ENCODE results near the gene XPO6.

XPO6 gene

DNA sequence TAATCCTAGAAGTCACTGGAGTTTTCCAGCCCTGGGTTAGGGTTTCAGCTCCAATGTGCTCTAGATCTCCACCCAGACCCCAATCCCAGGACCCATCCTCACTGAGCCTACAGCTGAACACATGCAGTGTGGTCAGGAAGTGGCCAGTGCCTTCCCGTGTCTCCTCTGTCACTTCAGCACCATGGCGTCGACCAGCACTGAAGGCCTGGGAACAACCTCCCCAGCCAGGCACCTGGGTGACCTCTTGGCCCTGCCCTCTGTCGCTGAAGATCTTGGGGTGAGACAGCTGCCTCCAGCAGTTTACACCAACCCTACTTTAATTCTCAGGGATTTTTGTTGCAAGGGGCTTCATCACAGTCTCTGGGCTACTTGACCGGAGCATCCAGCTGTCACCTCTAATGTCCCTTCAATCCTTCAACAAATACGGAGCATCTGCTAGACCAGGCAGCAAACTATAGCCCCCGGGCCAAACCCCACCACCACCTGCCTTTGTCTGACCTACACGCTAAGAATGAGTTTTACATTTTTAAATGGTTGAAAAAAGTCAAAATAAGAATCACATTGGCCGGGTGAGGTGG lies 130.3 kb downstream of the XPO6 start:
- Histone ChIP-seq H3K27me3 (no peaks in the 10 kb centered on the region), H4K20me1 (no peaks in the 10 kb centered on the region), H3K36me3 (no peaks in the 10 kb centered on the region), H3K4me1 (peaks cover 9% of the 10 kb centered on the region), H3K4me2 (no peak overlapping the region), H3K4me3 (no peak overlapping the region), H3K27ac (no peak overlapping the region), H3K9me3 (no peaks in the 10 kb centered on the region), H3K9ac (no peak overlapping the region)
- TF ChIP-seq Cebpa-rat (IDR thresholded peaks at IDR 0.05) = no peak

DNA sequence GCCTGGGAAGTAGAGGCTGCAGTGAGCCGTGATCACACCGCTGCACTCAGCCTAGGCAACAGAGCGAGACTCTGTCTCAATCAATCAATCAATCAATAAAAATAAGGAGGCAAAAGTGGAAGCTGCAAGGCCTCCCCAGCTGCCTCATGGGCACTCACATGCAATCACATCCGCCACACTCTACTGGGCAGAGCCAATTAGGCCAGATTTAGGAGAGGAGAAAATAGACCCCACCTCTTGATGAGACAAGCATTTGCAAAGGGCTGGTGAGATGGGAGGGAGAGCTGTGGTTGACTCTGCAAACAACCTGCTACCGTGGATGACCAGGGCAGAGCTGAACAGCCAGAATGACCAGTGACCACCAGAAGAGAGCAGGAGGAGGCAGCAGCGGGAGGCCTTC lies 133.5 kb downstream of the XPO6 start:
- 0 out of 2 replicates have a peak overlapping the region, but pooled peaks have one; percentile 12 for H3K4me2 ChIP-seq
- no peak for TF ChIP-seq Cebpa-rat (IDR thresholded peaks at IDR 0.05)

GRCh38 chr16:28073836-28074235 lies 137.9 kb downstream of the XPO6 start:
- Histone ChIP-seq H3K9me3 (no peaks in the 10 kb centered on the region), H3K4me3 (no peak overlapping the region), H3K9ac (no peak overlapping the region), H4K20me1 (no peaks in the 10 kb centered on the region), H3K27ac (no peak overlapping the region), H3K4me1 (peaks cover 9% of the 10 kb centered on the region), H3K4me2 (no peak overlapping the region), H3K27me3 (no peaks in the 10 kb centered on the region), H3K36me3 (no peaks in the 10 kb centered on the region)
- TF ChIP-seq Cebpa-rat (IDR thresholded peaks at IDR 0.05) = no peak

More for the DNA sequence above, 133.5 kb downstream of the XPO6 start:
- Histone ChIP-seq H3K27me3 (no peaks in the 10 kb centered on the region), H3K36me3 (no peaks in the 10 kb centered on the region), H3K27ac (no peak overlapping the region), H3K9ac (no peak overlapping the region), H3K4me3 (no peak overlapping the region), H3K4me1 (peaks cover 9% of the 10 kb centered on the region), H4K20me1 (no peaks in the 10 kb centered on the region), H3K9me3 (no peaks in the 10 kb centered on the region)

GRCh38 chr16:28072087-28072486 lies 139.7 kb downstream of the XPO6 start:
- H3K4me3 ChIP-seq = no peak overlapping the region
- H3K36me3 ChIP-seq = no peaks in the 10 kb centered on the region
- H3K9me3 ChIP-seq = no peaks in the 10 kb centered on the region
- H3K4me2 ChIP-seq = no peak overlapping the region
- H4K20me1 ChIP-seq = no peaks in the 10 kb centered on the region
- H3K27ac ChIP-seq = no peak overlapping the region
- TF ChIP-seq Cebpa-rat (IDR thresholded peaks at IDR 0.05) = no peak
- H3K27me3 ChIP-seq = no peaks in the 10 kb centered on the region
- H3K4me1 ChIP-seq = no peaks in the 10 kb centered on the region
- H3K9ac ChIP-seq = no peak overlapping the region

GRCh38 chr16:28069971-28070794 lies 141.6 kb downstream of the XPO6 start:
- Histone ChIP-seq H4K20me1 (no peaks in the 10 kb centered on the region), H3K36me3 (no peaks in the 10 kb centered on the region), H3K4me1 (no peaks in the 10 kb centered on the region), H3K27me3 (peaks cover 12% of the 10 kb centered on the region), H3K9me3 (no peaks in the 10 kb centered on the region), H3K4me2 (no peak overlapping the region), H3K4me3 (no peak overlapping the region), H3K27ac (no peak overlapping the region), H3K9ac (no peak overlapping the region)
- no peak for TF ChIP-seq Cebpa-rat (IDR thresholded peaks at IDR 0.05)

DNA sequence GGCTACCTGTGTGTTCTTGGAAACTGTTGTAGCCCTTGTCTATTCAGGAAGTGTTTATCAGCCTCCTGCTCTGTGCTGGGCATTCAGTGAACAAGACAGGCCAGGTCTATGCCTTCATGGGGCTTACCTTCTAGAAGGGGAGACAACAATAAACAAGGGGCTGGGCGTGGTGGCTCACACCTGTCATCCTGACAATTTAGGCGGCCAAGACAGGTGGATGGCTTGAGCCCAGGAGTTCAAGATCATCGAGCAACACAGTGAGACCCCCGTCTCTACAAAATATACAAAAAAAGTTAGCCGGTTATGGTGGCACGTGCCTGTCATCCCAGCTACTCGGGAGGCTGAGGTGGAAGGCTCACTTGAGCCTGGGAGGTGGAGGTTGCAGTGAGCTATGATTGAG lies 142.8 kb downstream of the XPO6 start:
- Histone ChIP-seq H3K36me3 (no peaks in the 10 kb centered on the region), H3K9me3 (no peaks in the 10 kb centered on the region), H3K4me2 (no peak overlapping the region), H3K9ac (no peak overlapping the region), H4K20me1 (peaks cover 6% of the 10 kb centered on the region; the same call in 1 of the 2 replicates), H3K27me3 (peaks cover 24% of the 10 kb centered on the region), H3K4me3 (no peak overlapping the region), H3K4me1 (no peaks in the 10 kb centered on the region), H3K27ac (no peak overlapping the region)
- no peak for TF ChIP-seq Cebpa-rat (IDR thresholded peaks at IDR 0.05)

- Histone ChIP-seq H3K4me1 (peaks cover 5% of the 10 kb centered on the region; the same call in 1 of the 2 replicates), H3K4me3 (no peak overlapping the region), H3K9ac (no peak overlapping the region), H3K4me2 (no peak overlapping the region), H3K27ac (no peak overlapping the region), H3K27me3 (peaks cover 36% of the 10 kb centered on the region), H4K20me1 (peaks cover 13% of the 10 kb centered on the region; the same call in 1 of the 2 replicates), H3K9me3 (no peaks in the 10 kb centered on the region), H3K36me3 (no peaks in the 10 kb centered on the region)
- no peak for TF ChIP-seq Cebpa-rat (IDR thresholded peaks at IDR 0.05)
Observed at GRCh38 chr16:28067604-28068379, 144.0 kb downstream of the XPO6 start.

GRCh38 chr16:28064706-28065249 lies 147.0 kb downstream of the XPO6 start:
- no peaks in the 10 kb centered on the region for H3K9me3 ChIP-seq
- peaks cover 29% of the 10 kb centered on the region; the same call in 1 of the 2 replicates for H4K20me1 ChIP-seq
- no peak for TF ChIP-seq Cebpa-rat (IDR thresholded peaks at IDR 0.05)
- no peak overlapping the region for H3K9ac ChIP-seq
- H3K4me1 ChIP-seq = peaks cover 7% of the 10 kb centered on the region; the same call in 1 of the 2 replicates
- no peaks in the 10 kb centered on the region for H3K36me3 ChIP-seq
- H3K4me3 ChIP-seq = no peak overlapping the region
- no peak overlapping the region for H3K27ac ChIP-seq
- H3K27me3 ChIP-seq = peaks cover 66% of the 10 kb centered on the region
- no peak overlapping the region for H3K4me2 ChIP-seq

- H3K36me3 ChIP-seq = no peaks in the 10 kb centered on the region
- H3K4me2 ChIP-seq = peak overlapping the region; percentile 90; the same call in 1 of the 2 replicates
- H3K4me3 ChIP-seq = peak overlapping the region; percentile 69; the same call in 1 of the 2 replicates
- no peak overlapping the region for H3K27ac ChIP-seq
- no peak overlapping the region for H3K9ac ChIP-seq
- H3K9me3 ChIP-seq = no peaks in the 10 kb centered on the region
- no peak for TF ChIP-seq Cebpa-rat (IDR thresholded peaks at IDR 0.05)
- H3K27me3 ChIP-seq = peaks cover 72% of the 10 kb centered on the region
- peaks cover 29% of the 10 kb centered on the region; the same call in 1 of the 2 replicates for H4K20me1 ChIP-seq
- H3K4me1 ChIP-seq = peaks cover 7% of the 10 kb centered on the region; the same call in 1 of the 2 replicates
Observed at GRCh38 chr16:28064150-28064549, 147.6 kb downstream of the XPO6 start.

All from BLaER1 (cell line).